ENCODE measurements around the gene MCHR1.
"Not testable (repeated sequence)": the region's sequence is repeated elsewhere in the genome, so short reads cannot be mapped to it uniquely, and the experiment has no call there.

The MCHR1 gene

DNA sequence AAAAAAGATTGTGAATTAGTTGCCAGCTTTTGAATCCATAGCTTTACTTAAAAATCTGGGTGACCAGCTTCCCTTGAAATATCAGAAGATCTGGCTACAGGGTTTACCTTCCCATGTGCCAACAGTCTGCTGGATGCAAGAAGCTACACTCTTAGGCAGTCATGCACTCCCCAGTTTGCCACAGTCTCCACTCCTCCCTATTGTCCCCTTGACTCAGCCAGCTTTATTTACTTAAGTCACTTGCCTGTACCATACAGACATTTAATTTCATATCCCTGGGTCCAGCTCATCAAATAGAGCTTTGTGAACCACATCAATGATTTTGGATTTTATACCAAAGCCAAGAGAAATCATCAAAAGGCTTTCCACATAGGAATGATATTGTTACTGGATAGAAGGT, 12.2 kb downstream of the MCHR1 start:
- DNase-seq = no peak

DNA sequence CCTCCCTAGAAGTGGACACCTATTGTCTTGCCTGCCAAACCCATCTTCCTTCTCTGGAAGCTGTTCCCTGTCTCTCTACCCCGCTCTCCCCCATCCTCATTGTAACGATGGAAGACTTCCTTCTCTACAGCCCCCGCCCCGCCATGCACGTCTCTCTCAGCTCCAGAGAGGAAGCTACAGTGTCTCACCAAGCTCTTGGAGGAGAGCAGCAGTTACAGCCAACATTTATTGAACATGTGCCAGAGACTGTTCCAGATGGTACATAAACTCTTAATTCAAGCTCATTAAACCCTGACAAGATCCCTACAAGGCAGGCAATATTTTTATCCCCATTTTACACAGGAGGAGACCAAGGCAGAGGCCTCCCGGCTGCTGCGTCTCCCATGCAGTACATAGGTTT, 15.1 kb downstream of the MCHR1 start:
- DNase-seq = no peak

DNA sequence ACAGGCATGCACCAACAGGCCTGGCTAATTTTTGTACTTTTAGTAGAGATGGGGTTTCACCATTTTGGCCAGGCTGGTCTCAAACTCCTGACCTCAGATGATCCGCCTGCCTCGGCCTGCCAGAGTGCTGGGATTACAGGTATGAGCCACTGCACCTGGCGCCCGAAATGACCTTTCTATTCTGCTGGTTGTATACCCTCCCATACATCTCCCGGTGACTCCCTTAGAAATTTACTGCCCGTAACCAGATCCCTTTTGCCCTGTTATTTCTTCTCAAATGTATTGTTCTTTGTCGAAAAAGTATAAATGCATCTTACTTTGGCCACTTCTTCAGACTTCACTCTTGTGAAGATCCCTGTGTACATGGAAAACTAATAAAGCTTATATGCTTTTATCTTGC, 22.0 kb downstream of the MCHR1 start:
- DNase-seq = no peak

DNA sequence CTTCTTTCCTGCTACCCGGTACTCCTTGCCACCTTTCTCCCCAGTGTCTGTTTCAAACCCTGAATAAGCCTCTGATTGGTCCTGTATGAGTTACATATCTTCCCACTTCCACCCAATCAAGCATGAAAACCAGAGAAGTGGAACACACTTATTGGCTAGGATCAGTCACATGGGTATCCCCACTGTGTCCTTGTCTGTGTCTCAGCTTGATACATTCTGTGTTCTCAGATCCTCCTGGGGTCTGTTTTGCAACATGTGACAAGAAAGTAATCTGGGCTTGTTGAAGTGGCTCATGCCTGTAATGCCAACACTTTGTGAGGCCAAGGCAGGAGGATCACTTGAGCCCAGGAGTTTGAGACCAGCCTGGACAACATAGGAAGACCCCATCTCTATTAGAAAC, 23.9 kb downstream of the MCHR1 start:
- DNase-seq = no peak

DNA sequence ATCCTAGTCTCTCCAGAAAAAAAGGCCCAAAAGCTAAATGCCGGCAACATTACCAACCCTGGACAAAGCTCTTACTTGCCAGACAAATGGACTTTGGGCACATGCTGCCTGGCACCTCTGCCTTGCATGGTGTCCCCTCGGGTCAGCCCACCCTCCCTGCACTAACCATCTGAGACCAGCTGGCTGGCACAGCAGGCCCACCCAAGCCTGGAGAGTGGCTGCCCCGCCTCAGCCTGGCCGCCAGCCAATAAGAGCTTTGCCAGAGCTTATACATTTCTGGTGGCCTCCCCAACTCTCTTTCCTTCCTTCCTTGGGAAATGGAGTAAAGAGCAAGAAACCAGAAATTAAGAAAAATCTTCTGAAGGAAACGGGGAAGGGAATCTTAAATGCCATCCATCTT, 24.5 kb downstream of the MCHR1 start:
- DNase-seq = no peak

DNA sequence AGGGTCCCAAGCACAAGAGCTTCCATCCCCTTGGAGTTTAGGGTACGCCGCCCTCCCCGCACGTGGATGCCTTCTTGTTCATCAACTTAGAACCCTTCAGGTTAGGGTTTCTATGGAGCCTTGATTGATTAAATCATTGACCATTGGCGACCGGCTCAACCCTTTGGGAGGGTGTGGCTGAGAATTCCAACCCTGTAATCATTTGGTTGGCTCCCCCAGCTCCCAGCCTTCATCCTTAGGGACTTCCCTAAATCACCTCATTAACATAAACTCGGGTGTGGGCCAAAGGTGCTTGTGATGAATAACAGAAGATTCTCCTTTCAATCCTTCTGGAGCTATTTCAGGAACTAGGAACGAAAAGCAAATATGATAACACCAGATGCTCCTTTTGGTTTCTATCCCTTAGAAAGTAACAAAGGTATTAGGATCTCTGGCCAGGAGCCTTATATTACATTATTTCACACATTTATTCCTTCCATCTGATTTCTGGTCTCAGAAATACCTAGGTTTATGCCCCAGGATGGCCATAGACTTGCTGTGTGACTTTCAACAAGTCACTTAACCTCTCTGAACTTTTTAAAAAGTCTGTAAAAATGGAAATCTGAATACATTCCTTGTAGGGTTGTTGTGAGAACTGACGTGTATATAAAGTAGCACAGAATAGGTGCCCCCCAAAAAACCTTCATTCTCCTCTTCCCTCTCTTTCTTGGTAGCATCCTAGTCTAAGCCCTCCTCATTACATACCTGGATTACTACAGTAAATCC, 26.8 kb downstream of the MCHR1 start:
- DNase-seq = no peak

DNA sequence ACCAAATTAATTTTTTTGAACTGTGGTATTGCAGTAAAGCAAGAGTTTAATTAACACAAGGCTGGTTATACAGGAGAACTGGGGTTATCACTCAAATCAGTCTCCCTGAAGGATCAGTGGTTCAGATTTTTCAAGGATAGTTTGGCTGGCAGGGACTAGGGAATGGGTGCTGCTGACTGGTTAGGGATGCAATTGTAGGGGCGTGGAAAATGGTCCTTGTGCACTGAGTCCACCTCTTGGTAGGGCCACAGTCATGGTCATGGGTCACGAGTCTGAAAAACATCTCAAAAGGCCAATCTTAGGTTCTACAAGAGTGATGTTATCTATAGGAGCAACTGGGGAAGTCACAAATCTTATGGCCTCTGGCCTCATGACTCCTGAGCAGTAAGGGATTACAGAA, 27.9 kb downstream of the MCHR1 start:
- DNase-seq = no peak

DNA sequence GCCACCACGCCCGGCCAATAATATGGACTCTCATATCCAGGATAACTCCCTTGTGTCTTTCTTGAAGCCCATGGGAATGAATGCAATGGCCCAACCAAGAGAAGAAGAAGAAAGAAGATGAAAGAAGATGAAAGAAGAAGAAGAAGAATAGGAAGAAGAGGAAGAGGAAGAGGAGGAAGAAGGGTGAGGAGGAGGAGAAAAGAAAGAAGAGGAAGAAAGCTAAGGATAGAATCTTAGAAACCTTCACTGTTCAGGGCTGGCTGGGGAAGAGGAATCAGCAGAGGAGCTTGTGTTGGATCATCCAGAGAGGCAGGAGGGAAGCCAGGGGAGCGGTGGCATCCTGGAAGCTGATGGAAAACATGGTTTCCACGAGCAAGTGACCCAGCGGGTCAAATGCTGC, 28.9 kb downstream of the MCHR1 start:
- no peak for DNase-seq

DNA sequence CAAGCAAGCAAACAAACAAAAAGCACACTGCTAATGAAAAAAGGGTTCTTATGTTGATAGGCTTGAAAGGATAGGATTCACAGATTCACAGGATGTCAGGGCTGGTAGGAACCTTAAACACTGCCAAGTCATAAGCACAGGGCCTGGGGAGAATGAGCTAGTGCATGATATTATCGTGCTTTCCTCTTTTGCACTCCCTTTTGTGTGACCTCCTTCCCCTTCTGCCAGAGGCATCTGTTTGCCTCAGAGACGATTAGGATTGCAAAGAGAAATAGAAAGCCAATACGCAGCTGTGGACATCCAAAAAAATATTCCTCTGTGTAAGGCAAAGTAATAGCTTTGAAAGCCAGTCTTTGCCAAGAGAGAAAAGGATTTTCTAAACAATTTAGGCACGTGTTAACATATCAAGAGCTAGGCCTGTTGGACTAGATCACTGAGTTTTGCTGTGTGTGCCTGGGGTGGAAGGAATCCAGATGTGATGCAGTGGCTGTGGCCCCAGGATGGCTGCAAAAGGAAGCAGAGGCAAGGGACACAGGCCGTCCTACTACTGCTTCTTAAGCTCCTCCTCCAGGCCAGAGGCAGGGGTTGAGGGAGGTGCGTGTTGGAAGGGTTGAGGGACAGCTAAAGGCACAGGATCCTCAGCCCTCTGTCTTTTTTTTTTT, 30.6 kb downstream of the MCHR1 start:
- DNase-seq = no peak

DNA sequence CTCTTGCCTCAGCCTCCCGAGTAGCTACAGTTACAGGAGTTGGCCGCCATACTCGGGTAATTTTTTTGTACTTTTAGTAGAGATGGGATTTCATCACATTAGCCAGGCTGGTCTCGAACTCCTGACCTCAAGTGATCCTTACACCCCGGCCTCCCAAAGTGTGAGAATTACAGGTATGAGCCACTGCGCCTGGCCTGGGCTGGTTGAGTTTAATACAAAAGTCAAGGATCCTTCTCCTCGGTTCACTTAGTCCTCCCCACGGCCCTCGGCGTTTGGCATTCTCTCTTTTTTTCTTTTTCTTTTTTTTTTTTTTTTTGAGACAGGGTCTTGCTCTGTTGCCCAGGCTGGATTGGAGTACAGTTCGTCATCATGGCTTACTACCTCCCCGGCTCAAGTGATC, 33.0 kb downstream of the MCHR1 start:
- no peak for DNase-seq

DNA sequence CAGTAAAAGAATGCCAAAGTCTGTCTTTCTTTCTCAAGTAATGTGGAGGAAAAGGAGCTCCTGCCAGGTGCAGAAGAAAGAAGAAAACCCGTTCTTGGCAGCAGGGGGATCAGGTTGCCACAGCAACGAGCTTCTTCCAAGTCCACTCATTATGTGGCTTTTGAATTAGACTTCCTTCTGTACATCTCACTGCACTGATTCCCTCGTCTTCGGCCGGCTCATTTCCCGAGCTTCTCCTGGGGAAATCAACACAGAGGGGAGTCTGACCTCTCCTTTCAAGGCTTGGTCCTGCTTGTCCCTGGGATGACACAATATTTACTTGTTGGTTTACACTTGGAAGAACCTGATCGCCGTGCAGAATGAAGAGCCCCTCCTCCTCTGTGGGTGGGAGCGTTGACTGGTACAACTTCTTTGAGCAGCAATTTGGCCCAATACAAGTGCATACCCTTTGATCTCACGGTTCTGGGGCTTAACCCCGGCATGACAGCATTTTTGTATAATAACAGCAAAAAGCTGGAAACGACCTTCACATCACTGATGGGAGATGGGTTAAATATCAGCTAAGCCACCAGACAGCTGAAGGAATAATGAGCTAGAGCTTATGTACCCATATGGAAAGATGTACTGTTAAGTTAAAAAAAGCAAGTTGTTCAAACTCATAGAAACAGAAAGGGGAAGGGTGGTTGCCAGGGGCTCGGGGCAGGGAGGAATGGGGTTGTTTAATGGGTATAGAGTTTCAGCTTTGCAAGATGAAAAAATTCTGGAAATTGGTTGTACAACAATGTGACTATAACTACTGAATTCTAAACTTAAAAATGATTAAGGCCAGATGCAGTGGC, 35.4 kb downstream of the MCHR1 start:
- no peak for DNase-seq

DNA sequence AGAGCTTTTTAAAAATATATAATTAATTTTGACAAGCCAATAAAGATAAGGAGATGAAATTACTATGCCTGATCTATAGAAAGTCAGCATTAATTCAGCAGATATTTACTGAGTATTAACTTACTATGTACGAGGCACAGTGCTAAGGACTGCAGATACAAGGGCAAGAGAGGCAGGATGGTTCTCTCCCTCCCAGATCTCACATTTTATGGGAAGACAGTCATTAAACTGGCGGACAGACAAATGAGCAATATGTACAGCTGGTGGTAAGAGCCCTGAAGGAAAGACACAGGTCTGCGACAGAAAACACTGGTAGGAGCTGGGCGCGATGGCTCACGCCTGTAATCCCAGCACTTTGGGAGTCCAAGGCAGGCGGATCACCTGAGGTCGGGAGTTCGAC, 36.8 kb downstream of the MCHR1 start:
- no peak for DNase-seq

DNA sequence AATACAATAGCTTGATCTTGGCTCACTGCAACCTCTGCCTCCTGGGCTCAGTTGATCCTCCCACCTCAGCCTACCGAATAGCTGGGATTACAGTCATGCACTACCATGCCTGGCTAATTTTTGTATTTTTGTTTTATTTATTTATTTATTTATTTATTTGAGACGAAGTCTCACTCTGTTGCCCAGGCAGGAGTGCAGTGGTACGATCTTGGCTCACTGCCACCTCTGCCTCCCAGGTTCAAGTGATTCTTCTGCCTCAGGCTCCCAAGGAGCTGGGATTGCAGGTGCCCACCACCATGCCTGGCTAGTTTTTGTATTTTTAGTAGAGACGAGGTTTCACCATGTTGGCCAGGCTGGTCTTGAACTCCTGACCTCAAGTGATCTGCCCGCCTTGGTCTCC, 38.4 kb downstream of the MCHR1 start:
- DNase-seq = not testable (repeated sequence)

DNA sequence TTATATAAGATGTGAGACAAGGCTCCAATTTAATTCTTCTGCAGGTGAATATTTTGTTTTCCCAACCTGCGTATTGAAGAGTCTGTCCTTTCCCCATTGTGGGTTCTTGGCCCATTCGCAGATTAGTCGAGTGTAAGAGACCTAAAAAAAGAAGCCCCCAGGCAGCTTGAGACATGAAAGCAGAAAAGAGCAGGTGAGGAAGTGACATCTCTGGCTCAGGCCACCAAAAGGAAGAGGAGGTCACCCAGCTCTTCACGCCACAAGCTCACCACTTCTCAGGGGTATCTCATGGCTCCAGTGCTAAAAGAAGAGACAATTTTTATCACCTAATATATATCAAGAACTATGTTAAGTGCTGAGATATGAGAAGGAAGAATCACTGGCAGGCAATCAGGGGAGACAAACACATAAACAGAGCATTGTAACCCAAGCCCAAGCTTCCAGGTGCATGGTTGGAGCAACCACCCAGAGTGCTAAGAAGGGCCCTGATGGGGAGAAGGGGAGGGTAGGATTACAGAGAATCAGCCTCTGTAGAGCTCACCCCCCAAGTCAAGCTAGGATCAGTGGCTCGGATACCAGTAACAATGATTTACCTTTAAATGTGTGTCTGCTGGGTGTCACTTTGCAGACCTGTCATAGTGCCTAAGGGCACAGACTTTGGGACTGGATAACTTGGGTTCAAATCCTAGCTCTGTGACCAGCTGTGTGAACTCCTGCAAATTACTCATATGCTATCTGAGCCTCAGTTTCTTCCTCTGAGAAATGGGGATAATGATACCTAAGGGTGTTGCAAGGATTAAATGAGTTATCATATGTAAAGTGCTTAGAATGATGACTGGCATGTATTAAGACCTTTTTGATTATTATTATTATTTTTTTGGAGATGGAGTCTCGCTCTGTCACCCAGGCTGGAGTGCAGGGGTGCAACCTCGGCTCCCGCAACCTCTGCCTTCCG, 39.2 kb downstream of the MCHR1 start:
- no peak for DNase-seq

DNA sequence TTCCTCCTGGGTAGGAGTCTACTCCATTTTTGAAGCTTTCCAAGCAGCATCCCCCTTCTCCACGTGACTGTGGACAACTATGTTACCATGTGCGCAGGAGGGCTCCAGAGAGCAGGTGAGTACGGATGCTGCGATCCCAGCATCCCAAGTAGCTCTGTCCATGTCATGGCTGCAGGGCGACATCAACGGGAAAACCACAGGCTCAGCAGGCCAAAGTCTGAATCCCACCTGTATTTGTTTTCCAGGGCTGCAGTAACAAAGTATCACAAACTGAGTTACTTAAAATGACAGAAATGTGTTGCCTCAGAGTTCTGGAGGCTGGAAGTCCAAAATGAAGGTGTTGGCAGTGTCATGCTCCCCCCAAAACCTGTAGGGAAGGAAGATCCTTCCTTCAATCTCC, 40.3 kb downstream of the MCHR1 start:
- no peak for DNase-seq

DNA sequence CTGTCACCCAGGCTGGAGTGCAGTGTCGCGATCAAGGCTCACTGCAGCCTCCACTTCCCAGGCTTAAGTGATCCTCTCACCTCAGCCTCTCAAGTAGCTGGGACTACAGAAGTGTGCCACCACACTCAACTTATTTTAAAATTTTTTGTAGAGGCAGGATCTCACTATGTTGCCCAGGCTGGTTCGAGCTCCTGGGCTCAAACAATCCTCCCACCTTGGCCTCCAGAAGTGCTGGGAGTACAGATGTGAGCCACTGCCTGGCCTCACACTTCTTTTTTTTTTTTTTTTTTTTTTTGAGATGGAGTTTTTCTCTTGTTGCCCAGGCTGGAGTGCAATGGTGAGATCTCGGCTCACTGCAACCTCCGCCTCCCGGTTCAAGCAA, 40.9 kb downstream of the MCHR1 start:
- DNase-seq = not testable (repeated sequence)

DNA sequence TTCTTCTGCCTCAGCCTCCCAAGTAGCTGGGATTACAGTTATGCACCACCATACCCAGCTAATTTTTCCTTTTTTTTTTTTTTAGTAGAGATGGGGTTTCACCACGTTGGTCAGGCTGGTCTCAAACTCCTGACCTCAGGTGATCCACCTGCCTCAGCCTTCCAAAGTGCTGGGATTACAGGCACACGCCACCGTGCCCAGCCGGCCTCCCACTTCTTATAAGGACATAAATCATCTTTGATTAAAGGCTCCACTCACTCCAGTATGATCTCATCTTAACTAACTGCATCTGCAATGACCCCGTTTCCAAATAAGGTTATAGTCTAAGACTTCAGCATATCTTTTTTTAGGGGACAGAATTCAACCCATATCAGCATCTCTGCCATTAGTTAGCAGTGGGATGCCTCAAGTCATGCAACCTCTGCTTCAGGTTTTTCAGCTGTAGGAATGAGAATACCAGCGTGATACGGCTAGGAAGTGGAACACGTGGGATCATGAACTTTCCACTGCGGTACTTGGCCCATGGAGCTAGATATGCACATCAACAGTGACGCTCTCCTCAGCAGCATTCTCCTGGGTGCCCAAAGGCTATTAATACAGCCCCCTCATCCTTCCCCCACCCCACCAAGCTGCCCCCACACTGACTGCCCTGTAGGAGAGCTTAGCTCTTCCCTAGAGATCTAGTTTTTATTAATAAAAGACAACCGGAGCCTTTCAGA, 41.4 kb downstream of the MCHR1 start:
- no peak for DNase-seq

DNA sequence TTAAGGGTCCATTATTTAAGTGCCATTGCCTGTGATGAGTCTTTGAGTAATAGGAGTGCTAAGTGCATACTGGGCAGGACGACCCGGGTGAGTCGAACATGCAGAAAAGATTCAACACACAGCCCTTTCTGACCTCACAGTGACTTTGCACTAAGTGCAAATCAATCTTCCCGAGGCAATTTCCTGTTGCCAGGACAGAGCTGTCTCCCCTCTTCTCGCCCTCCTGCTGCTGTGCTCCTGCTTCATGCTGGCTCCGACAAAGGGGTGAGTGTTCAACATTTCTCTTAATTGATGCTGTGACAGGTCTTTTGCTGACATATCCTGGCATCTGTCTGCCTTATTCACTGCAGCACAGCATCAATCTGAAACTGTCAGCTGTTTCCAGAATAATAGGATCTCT, 42.0 kb downstream of the MCHR1 start:
- no peak for DNase-seq

DNA sequence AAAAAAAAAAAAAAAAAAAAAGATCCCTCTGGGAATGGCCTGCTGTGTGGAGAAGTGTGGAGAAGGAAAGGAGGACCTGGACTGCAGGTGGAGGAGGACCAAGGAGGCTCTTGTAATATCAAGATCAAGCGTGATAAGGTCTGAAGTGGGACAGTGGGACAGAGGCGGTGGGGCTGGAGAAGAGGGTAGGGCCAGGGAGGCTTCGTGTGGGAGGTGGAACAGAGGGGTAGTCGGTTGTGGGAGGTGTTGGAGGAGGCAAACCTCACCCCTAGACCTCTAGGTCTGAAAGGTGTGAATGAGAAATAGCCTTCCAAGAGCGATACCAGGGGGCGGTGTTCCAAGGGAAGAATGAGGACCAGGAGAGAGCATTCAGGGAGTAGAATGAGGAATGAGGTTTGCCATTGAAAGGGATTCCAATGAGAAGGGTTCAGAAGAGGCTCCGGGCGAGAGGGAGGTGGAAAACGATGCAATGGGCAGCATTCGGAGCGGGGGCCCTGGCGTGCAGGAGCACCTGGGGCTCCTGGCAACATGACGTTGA, 44.2 kb downstream of the MCHR1 start:
- DNase-seq = no peak

DNA sequence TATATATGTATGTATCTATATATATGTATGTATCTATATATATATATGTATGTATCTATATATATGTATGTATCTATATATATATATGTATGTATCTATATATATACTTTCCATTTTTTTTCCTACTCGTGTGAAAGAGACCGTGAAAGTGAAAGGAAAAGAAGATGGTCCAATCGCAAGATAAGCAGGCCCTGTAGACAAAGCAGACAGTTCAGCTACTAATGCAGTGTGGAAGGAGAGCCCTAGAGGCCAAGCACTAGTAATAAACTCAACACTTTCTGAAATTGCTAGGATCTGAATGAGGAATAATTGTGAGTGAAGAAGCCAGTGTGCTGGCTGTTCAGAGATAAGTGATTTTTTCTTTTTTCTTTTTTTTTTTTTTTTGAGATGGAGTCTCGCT, 47.2 kb downstream of the MCHR1 start:
- no peak for DNase-seq

DNA sequence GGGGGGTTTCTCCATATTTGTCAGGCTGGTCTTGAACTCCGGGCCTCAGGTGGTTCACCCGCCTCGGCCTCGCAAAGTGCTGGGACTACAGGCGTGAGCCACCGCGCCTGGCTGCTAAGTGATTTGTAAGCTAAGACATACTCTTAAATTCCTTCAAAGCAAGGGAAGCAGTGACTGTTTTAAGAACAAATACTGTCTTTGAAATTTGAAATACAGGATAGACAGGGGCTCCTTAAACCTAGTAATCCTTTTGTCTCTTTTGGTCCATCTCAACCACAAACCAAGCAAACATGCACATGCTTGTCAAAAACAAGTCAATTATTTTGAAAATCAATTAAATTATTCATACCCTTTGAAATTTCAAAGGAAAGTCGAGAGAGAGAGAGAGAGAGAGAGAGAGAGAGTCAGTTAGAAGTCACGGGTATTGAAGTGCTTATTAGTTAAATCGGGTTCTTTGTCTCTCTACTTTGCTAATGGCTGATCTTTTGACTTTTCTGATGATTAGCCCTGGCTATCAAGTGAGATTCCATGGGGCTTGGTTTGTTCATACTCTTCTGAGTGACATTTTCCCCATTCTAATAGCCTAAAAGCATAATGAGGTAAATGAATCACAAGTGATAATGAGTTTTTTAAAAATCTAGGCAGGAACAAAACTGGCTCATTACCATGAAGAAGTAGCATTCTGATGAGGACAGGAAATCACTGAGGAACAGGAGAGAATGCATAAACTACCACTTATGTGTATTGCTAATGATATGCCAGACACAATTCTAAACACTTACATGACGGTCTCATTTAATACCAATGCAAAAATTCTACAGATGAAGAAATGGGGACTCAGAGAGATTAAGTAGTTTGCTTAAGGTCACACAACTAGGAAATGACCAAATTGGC, 48.0 kb downstream of the MCHR1 start:
- DNase-seq = peak; percentile 48

Measured in activated T-cell treated with anti-CD3 and anti-CD28 coated beads, Interleukin-2, amount 50 U/mL, for 1 hour (primary cell).